Mesodermal cell (in vitro differentiated cells): ENCODE results near the gene MOGAT2.

Source experiments
- H3K27ac ChIP-seq: 2 replicates; pipeline ENCODE4 v1.7.0; 2013; ENCODE audit warnings: mild to moderate bottlenecking, low read depth, low read length, moderate library complexity; ENCODE audit not compliant: severe bottlenecking
- H3K36me3 ChIP-seq: 2 replicates; pipeline ENCODE4 v1.7.1; 2013; ENCODE audit warnings: mild to moderate bottlenecking, low read length, moderate library complexity; ENCODE audit not compliant: control insufficient read depth, insufficient read depth
- H3K4me1 ChIP-seq: one replicate; pipeline ENCODE4 v1.7.1; 2013; ENCODE audit warnings: mild to moderate bottlenecking, low read length; ENCODE audit not compliant: insufficient read depth, control insufficient read depth, poor library complexity, severe bottlenecking
- H3K4me3 ChIP-seq: 2 replicates; pipeline ENCODE4 v1.7.0; 2013; ENCODE audit warnings: low read length, control low read depth, mild to moderate bottlenecking; ENCODE audit not compliant: insufficient read depth, poor library complexity, severe bottlenecking; ENCODE audit errors: extremely low read depth
- H3K9me3 ChIP-seq: 2 replicates; pipeline ENCODE4 v1.7.1; 2013; ENCODE audit warnings: mild to moderate bottlenecking, low read length, moderate library complexity; ENCODE audit not compliant: control insufficient read depth
- WGBS, 2 experiments: methylation state at CpG; one replicate each; pipeline ENCODE4 v1.1.5; 2013; ENCODE audit warnings: missing lambda C conversion rate in 2 of 2; ENCODE audit not compliant: insufficient coverage in 2 of 2; 5-methylcytosine and 5-hydroxymethylcytosine counted together

Gene MOGAT2

GRCh38 chr11:75691804-75692203 lies 25.8 kb upstream of the MOGAT2 start:
- no peak overlapping the region for H3K27ac ChIP-seq

GRCh38 chr11:75697906-75698581 lies 19.6 kb upstream of the MOGAT2 start:
- H3K4me1 ChIP-seq: no peaks in the 10 kb centered on the region
- no peak overlapping the region for H3K27ac ChIP-seq
- H3K9me3 ChIP-seq: no peaks in the 10 kb centered on the region
- H3K4me3 ChIP-seq: no peak overlapping the region
- 94 to 100% methylated on average over 1 to 2 of the region's 4 CpGs for WGBS, 2 experiments
- H3K36me3 ChIP-seq: no peaks in the 10 kb centered on the region

More at GRCh38 chr11:75691804-75692203, 25.8 kb upstream of the MOGAT2 start:
- Histone ChIP-seq H3K9me3 (no peaks in the 10 kb centered on the region), H3K36me3 (no peaks in the 10 kb centered on the region), H3K4me3 (no peak overlapping the region), H3K4me1 (no peaks in the 10 kb centered on the region)
- WGBS, 2 experiments: 100% methylated on average over 2 of the region's 4 CpGs

- Histone ChIP-seq H3K36me3 (no peaks in the 10 kb centered on the region), H3K4me3 (no peak overlapping the region), H3K9me3 (no peaks in the 10 kb centered on the region), H3K4me1 (peaks cover 3% of the 10 kb centered on the region), H3K27ac (no peak overlapping the region)
- 67 to 100% methylated on average over 1 of the region's 2 CpGs for WGBS, 2 experiments
Measured at GRCh38 chr11:75700940-75701339, 16.7 kb upstream of the MOGAT2 start.

GRCh38 chr11:75703695-75704237 lies 13.9 kb upstream of the MOGAT2 start:
- WGBS, 2 experiments: 87% methylated on average over 5 of the region's 7 CpGs

GRCh38 chr11:75705541-75705940 lies 12.1 kb upstream of the MOGAT2 start:
- Histone ChIP-seq H3K9me3 (no peaks in the 10 kb centered on the region), H3K4me3 (no peak overlapping the region)
- 89 to 90% methylated on average over 3 of the region's 3 CpGs for WGBS, 2 experiments

More at GRCh38 chr11:75703695-75704237, 13.9 kb upstream of the MOGAT2 start:
- H3K36me3 ChIP-seq: no peaks in the 10 kb centered on the region
- no peak overlapping the region for H3K4me3 ChIP-seq
- peaks cover 4% of the 10 kb centered on the region for H3K4me1 ChIP-seq
- H3K27ac ChIP-seq: no peak overlapping the region
- no peaks in the 10 kb centered on the region for H3K9me3 ChIP-seq

GRCh38 chr11:75706260-75706729 lies 11.3 kb upstream of the MOGAT2 start:
- Histone ChIP-seq H3K27ac (no peak overlapping the region), H3K4me3 (no peak overlapping the region), H3K9me3 (no peaks in the 10 kb centered on the region), H3K36me3 (no peaks in the 10 kb centered on the region), H3K4me1 (peaks cover 4% of the 10 kb centered on the region)
- WGBS, 2 experiments: 10% methylated on average over 14 to 16 of the region's 17 CpGs

More at GRCh38 chr11:75705541-75705940, 12.1 kb upstream of the MOGAT2 start:
- Histone ChIP-seq H3K27ac (no peak overlapping the region), H3K36me3 (no peaks in the 10 kb centered on the region), H3K4me1 (peaks cover 4% of the 10 kb centered on the region)

GRCh38 chr11:75714211-75714610 lies 3.4 kb upstream of the MOGAT2 start:
- Histone ChIP-seq H3K4me1 (no peaks in the 10 kb centered on the region), H3K36me3 (no peaks in the 10 kb centered on the region), H3K27ac (no peak overlapping the region), H3K4me3 (no peak overlapping the region), H3K9me3 (no peaks in the 10 kb centered on the region)
- 93 to 98% methylated on average over 6 to 8 of the region's 9 CpGs for WGBS, 2 experiments

GRCh38 chr11:75715688-75716087 lies 1.9 kb upstream of the MOGAT2 start:
- no peaks in the 10 kb centered on the region for H3K9me3 ChIP-seq
- 83% methylated on average over 1 of the region's 2 CpGs; no CpG with 5 or more reads in 1 of the 2 experiments for WGBS, 2 experiments
- no peaks in the 10 kb centered on the region for H3K36me3 ChIP-seq
- H3K4me1 ChIP-seq: no peaks in the 10 kb centered on the region
- no peak overlapping the region for H3K4me3 ChIP-seq
- H3K27ac ChIP-seq: no peak overlapping the region

- no peak overlapping the region for H3K4me3 ChIP-seq
- H3K4me1 ChIP-seq: no peaks in the 10 kb centered on the region
- WGBS, 2 experiments: 68 to 73% methylated on average over 3 of the region's 3 CpGs
- H3K36me3 ChIP-seq: no peaks in the 10 kb centered on the region
- no peaks in the 10 kb centered on the region for H3K9me3 ChIP-seq
- H3K27ac ChIP-seq: no peak overlapping the region
Measured at GRCh38 chr11:75716659-75717058, 979 bp upstream of the MOGAT2 start.

- Histone ChIP-seq H3K36me3 (no peaks in the 10 kb centered on the region), H3K9me3 (no peaks in the 10 kb centered on the region), H3K4me1 (no peaks in the 10 kb centered on the region), H3K27ac (no peak overlapping the region), H3K4me3 (no peak overlapping the region)
- WGBS, 2 experiments: 84 to 89% methylated on average over 1 to 3 of the region's 7 CpGs
Measured at GRCh38 chr11:75718419-75719339, 1.0 kb downstream of the MOGAT2 start.
